OCI-LY1 (cell line): ENCODE measurements around the gene GRB10.

Experiments
- H2AFZ ChIP-seq: fragments of 200-600 bp; sonication (generic), shearing (Covaris generic); 2 replicates; pipeline ENCODE4 v1.6.0; 2014; ENCODE audit warnings: antibody characterized with exemption, mild to moderate bottlenecking, low read length
- H3F3A ChIP-seq: fragments of 200-600 bp; sonication (generic), shearing (Covaris generic); 2 replicates; pipeline ENCODE4 v1.6.0; 2014; ENCODE audit warnings: mild to moderate bottlenecking, antibody characterized with exemption, low read length, moderate library complexity; ENCODE audit not compliant: insufficient read depth
- H3K27ac ChIP-seq: fragments of 200-600 bp; sonication (generic); 2 replicates; pipeline ENCODE4 v1.5.1; 2014; ENCODE audit warnings: low read length, mixed run types, mild to moderate bottlenecking, low read depth; ENCODE audit not compliant: poor library complexity, severe bottlenecking
- H3K27me3 ChIP-seq: fragments of 200-600 bp; sonication (generic); 2 replicates; pipeline ENCODE4 v1.6.0; 2014; ENCODE audit warnings: antibody characterized with exemption, mild to moderate bottlenecking, low read length, moderate library complexity; ENCODE audit not compliant: insufficient read depth
- H3K36me3 ChIP-seq: fragments of 200-600 bp; sonication (generic); 2 replicates; pipeline ENCODE4 v1.6.1; 2014; ENCODE audit warnings: mild to moderate bottlenecking, antibody characterized with exemption, low read length, moderate library complexity, mixed read lengths; ENCODE audit not compliant: insufficient read depth
- H3K4me1 ChIP-seq: fragments of 200-600 bp; sonication (generic); 2 replicates; pipeline ENCODE4 v1.5.1; 2014; ENCODE audit warnings: mild to moderate bottlenecking, low read length, moderate library complexity; ENCODE audit not compliant: insufficient read depth, severe bottlenecking
- H3K4me2 ChIP-seq: fragments of 200-600 bp; sonication (generic), shearing (Covaris generic); 2 replicates; pipeline ENCODE4 v1.6.1; 2014; ENCODE audit warnings: low read length
- H3K4me3 ChIP-seq: fragments of 200-600 bp; sonication (generic); 2 replicates; pipeline ENCODE4 v1.5.1; 2014; ENCODE audit warnings: low read length, low read depth, mild to moderate bottlenecking, mixed read lengths; ENCODE audit not compliant: poor library complexity, severe bottlenecking
- H3K79me2 ChIP-seq: fragments of 200-600 bp; shearing (Covaris generic); 2 replicates; pipeline ENCODE4 v1.6.1; 2016; ENCODE audit warnings: mixed run types, low read length, mixed read lengths; ENCODE audit not compliant: insufficient read depth
- H3K9ac ChIP-seq: fragments of 200-600 bp; sonication (generic), shearing (Covaris generic); 2 replicates; pipeline ENCODE4 v1.6.1; 2014; ENCODE audit warnings: mild to moderate bottlenecking, low read length, mixed read lengths
- H3K9me2 ChIP-seq: fragments of 200-600 bp; sonication (generic), shearing (Covaris generic); 2 replicates; pipeline ENCODE4 v1.6.1; 2014; ENCODE audit warnings: low read depth, mild to moderate bottlenecking, low read length, mixed read lengths
- H3K9me3 ChIP-seq: fragments of 200-600 bp; shearing (Covaris generic); 2 replicates; pipeline ENCODE4 v1.6.1; 2014; ENCODE audit warnings: low read length, mixed read lengths
- H4K20me1 ChIP-seq: fragments of 200-600 bp; sonication (generic), shearing (Covaris generic); 2 replicates; pipeline ENCODE4 v1.6.0; 2016; ENCODE audit warnings: mild to moderate bottlenecking, low read length; ENCODE audit not compliant: insufficient read depth
- EZH2 ChIP-seq: fragments of 200-600 bp; sonication (generic), shearing (Covaris generic); IDR thresholded peaks from 2 replicates; pipeline ENCODE4 v1.8.0; 2017; ENCODE audit warnings: borderline replicate concordance, mixed run types, mild to moderate bottlenecking, antibody characterized with exemption, low read length, moderate library complexity, mixed read lengths
- TF ChIP-seq, protein P1 (sequence below): fragments of 200-600 bp; sonication (generic), shearing (Covaris generic); IDR thresholded peaks from 2 replicates; pipeline ENCODE4 v1.5.1; 2017; ENCODE audit warnings: mild to moderate bottlenecking, antibody characterized with exemption, low read length, moderate library complexity, mixed read lengths

The GRB10 gene

DNA sequence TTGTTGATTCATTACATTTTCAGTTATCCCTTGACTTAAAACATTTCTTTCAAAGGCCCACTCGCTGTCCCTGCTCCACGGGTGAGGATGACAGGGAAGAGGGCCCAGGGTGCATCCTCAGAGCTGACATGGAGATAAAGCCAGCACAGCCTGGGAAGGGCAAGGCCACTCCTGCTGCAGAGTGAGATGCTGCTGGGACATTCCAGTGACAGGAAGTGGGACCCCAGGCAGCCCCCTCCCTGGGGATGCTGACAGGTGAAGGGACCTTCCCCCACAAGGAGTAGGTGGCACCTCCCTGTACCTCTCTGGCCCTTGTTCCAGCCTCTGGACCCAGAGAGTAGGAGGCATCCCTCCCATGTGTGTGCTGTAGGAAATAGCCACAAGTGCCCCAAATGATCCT is 119.7 kb downstream of the GRB10 start:
- Histone ChIP-seq H3K79me2 (no peaks in the 10 kb centered on the region), H3K9me3 (no peaks in the 10 kb centered on the region), H3K4me3 (no peak overlapping the region), H3K9ac (no peak overlapping the region), H4K20me1 (no peaks in the 10 kb centered on the region), H3K27me3 (peaks cover 24% of the 10 kb centered on the region), H3K36me3 (no peaks in the 10 kb centered on the region), H3K27ac (no peak overlapping the region), H2AFZ (no peak overlapping the region), H3K4me1 (no peaks in the 10 kb centered on the region), H3F3A (no peaks in the 10 kb centered on the region), H3K4me2 (no peak overlapping the region), H3K9me2 (no peaks in the 10 kb centered on the region)
- TF ChIP-seq, protein P1, sequence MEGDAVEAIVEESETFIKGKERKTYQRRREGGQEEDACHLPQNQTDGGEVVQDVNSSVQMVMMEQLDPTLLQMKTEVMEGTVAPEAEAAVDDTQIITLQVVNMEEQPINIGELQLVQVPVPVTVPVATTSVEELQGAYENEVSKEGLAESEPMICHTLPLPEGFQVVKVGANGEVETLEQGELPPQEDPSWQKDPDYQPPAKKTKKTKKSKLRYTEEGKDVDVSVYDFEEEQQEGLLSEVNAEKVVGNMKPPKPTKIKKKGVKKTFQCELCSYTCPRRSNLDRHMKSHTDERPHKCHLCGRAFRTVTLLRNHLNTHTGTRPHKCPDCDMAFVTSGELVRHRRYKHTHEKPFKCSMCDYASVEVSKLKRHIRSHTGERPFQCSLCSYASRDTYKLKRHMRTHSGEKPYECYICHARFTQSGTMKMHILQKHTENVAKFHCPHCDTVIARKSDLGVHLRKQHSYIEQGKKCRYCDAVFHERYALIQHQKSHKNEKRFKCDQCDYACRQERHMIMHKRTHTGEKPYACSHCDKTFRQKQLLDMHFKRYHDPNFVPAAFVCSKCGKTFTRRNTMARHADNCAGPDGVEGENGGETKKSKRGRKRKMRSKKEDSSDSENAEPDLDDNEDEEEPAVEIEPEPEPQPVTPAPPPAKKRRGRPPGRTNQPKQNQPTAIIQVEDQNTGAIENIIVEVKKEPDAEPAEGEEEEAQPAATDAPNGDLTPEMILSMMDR = no peak
- TF ChIP-seq EZH2 = no peak

DNA sequence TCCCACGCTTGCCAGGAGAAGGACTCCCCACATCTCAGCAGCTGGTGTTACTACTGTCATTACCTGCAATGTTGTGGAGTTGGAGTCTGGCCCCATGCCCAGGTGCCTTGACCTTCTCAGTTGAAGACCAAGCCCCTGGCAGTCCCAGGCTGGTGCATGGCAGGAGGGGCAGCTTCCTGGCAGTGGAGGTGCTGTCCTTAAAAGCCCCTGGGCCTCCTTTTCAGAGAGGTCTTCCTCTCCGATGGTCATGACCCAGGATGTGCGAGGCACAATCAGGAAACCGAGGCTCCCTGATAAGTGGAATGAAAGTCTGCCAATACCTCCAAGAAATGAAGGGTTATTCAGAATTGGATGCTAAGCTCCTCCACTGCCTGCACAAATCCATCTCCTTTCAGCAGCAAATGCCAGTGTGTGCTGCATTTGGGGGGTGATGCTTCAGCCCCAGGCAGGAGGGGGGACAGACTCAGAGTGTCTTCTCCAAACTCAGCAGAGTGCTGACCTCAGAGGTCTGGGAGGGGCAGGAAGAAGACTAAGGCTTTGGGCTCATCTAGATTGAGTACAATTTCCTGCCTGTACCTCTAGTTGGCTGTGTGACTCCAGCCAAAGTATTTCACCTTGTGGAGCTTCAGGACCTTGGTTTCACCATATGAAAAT is 120.5 kb downstream of the GRB10 start:
- Histone ChIP-seq H3K27ac (no peak overlapping the region), H3K4me1 (no peaks in the 10 kb centered on the region), H3K36me3 (no peaks in the 10 kb centered on the region), H3K9ac (no peak overlapping the region), H3K9me3 (no peaks in the 10 kb centered on the region), H3F3A (no peaks in the 10 kb centered on the region), H4K20me1 (no peaks in the 10 kb centered on the region), H2AFZ (no peak overlapping the region), H3K79me2 (no peaks in the 10 kb centered on the region), H3K27me3 (peaks cover 21% of the 10 kb centered on the region), H3K4me2 (no peak overlapping the region), H3K9me2 (no peaks in the 10 kb centered on the region), H3K4me3 (no peak overlapping the region)
- TF ChIP-seq EZH2 = no peak
- TF ChIP-seq, protein P1 = no peak

DNA sequence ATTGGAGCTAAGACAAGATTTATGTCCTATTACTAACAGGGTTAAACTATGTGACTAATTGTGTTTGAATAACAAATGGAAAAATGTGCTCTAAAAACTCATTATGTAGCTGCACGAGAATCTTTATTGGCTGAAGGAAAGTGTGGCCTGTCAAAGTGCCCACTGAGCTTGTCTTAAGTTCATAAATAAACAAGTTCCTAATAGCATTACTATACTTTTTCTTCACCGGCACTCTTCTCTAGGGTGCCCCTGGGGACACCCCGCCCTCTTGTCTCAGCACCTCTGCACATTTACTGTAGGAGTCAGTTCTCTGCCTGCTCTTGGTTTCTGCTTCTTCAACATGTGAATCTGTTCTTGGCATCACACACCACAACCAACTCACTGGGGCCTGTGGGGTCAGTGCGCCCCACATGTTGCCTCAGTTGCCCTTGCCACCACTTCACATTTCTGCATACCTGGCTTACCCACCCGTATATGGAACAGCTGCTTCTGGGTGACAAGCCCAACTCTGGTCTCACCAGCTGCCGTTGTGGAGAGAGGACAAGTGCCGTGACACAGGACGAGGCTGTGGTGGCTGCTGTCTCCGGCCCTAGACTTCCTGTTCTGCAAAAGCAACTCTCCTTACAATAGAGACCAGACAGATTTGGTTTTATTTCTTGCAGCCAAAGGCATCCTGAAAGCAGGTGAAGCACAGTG is 121.2 kb downstream of the GRB10 start:
- TF ChIP-seq, protein P1 = no peak
- TF ChIP-seq EZH2 = no peak
- Histone ChIP-seq H4K20me1 (no peaks in the 10 kb centered on the region), H3K9me2 (no peaks in the 10 kb centered on the region), H3K27ac (no peak overlapping the region), H3K9ac (no peak overlapping the region), H3K27me3 (peaks cover 21% of the 10 kb centered on the region), H3K4me1 (no peaks in the 10 kb centered on the region), H2AFZ (no peak overlapping the region), H3K4me3 (no peak overlapping the region), H3K9me3 (no peaks in the 10 kb centered on the region), H3K4me2 (no peak overlapping the region), H3F3A (no peaks in the 10 kb centered on the region), H3K79me2 (no peaks in the 10 kb centered on the region), H3K36me3 (no peaks in the 10 kb centered on the region)
